Measurements from ENCODE around the gene LYPLAL1.
"Not testable (repeated sequence)": the region's sequence is repeated elsewhere in the genome, so short reads cannot be mapped to it uniquely, and the experiment has no call there.

Gene LYPLAL1

DNA sequence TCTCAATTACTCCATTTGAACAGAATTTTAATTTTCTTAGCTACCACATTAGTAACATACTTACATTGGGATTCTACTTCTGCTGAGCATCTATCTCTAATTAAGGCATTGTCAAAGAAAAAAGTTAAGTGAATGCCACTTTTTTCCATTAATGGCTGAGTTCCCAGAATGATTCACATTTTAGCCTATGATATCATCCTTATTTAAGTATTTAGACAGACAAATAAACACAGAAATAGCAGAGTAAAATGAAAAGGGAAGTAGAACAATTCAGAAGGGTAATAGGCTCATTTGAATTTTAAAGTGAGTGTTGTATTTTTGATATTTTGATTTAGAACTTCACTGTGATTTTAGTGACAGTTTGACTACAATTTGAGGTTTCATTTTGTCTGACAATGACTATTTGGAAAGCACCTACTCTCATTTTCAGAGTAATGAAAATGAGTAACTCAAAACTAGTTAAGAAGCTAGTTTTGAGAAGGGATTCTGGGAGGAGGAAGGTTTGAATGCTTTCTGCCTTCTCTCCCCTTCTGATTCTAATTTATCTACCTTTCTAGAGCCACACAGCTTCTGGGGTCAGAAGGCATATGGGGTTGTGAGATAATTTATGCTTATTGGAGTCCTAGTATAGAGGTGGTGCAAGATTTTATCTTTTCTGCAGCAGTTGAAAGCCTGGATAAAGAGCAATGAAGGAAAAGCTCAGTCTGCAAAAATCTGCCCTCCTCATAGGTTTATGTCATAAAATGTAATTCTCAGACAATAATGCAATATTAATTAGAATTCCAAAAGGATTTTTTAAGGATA is 15.5 kb downstream of the LYPLAL1 start:
- no peak overlapping the region for H3K27ac ChIP-seq
- TF ChIP-seq ZFX (IDR thresholded peaks at IDR 0.05; ENCODE audit: borderline replicate concordance): no peak

GRCh38 chr1:219189952-219190351 is 16.3 kb downstream of the LYPLAL1 start:
- no peak overlapping the region for H3K27ac ChIP-seq
- TF ChIP-seq CTCF (IDR thresholded peaks at IDR 0.05) (no peak), ZFX (IDR thresholded peaks at IDR 0.05; ENCODE audit: borderline replicate concordance) (no peak)

- no peak overlapping the region for H3K27ac ChIP-seq
- TF ChIP-seq CTCF (IDR thresholded peaks at IDR 0.05): no peak
- no peak for TF ChIP-seq ZFX (IDR thresholded peaks at IDR 0.05; ENCODE audit: borderline replicate concordance)
These were observed 16.9 kb downstream of the LYPLAL1 start for GRCh38 chr1:219190605-219191004.

GRCh38 chr1:219195833-219196232 is 22.2 kb downstream of the LYPLAL1 start:
- not testable (repeated sequence) for H3K27ac ChIP-seq

DNA sequence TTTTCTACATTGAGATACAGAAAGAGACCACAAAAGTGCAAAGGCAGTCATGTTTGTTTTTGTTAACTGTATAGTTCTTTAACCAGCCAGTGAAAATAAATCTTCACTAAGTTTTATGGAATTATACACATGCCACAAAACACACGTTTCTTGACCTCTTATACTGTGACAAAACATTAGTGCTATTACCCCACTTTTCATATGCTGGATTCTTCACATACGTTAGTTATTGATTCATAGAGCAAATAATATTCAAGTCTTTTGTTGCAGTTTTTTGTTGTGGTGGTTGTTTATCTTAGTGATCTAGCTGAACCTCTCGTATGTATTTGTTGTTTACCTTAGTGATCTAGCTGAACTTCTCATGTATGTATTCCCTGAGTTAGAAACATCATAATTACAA is 28.0 kb downstream of the LYPLAL1 start:
- TF ChIP-seq CTCF (IDR thresholded peaks at IDR 0.05) (no peak), ZFX (IDR thresholded peaks at IDR 0.05; ENCODE audit: borderline replicate concordance) (no peak)
- H3K27ac ChIP-seq: no peak overlapping the region

DNA sequence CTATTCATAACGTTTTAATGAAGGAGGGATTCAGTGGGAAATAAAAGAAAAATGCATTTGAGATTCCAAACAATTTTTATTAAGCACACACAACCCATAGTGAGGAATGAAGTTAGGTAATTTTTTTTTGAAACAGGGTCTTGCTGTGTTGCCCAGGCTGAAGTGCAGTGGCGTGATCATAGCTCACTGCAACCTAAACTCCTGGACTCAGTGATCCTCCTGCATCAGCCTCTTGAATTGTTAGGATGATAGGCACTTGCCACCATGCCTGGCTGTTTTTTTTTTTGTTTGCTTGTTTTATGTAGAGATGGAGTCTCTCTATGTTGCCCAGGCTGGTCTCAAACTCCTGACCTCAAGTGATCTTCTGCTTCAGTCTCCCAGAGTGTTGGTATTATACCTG is 28.9 kb downstream of the LYPLAL1 start:
- no peak overlapping the region for H3K27ac ChIP-seq
- TF ChIP-seq ZFX (IDR thresholded peaks at IDR 0.05; ENCODE audit: borderline replicate concordance): no peak
- no peak for TF ChIP-seq CTCF (IDR thresholded peaks at IDR 0.05)

DNA sequence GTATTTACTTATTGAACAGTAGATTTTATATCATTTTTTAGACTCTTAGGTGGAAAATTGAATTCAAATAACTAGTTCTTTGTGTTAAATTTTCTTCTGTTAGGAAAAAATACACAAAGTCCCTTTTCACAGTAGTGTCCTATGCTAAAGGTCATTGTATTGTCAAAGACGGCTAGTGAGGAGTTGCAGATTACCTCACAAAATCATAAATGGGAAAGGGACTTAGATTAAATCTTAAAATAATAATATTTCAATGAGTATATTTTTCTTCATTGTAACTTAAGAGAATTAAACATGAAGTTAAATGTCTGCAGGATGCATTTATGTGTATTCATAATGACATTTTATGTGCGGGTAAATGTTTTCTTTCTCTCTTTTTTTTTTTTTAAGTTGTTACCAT is 32.7 kb downstream of the LYPLAL1 start:
- TF ChIP-seq CTCF (IDR thresholded peaks at IDR 0.05) (no peak), ZFX (IDR thresholded peaks at IDR 0.05; ENCODE audit: borderline replicate concordance) (no peak)
- H3K27ac ChIP-seq: no peak overlapping the region

DNA sequence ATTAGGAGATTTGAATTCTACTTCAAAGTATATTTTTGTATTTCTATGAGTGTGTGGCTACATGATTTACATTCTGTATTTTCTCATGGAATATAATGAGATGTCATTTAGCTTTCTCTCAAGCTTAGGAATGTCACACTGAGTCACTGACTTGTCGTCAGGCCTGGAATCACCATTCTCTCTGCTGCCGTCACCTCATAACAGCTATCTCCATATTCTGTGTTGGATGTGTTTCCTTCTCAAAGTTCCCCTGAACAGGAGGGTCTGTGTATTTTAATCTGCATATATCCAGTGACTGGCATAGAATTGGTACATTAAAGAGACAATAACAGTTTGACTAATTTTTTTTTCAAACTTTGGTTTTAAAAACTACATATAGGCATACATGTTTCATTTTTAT is 35.9 kb downstream of the LYPLAL1 start:
- no peak overlapping the region for H3K27ac ChIP-seq

More for the DNA sequence above, 35.9 kb downstream of the LYPLAL1 start:
- TF ChIP-seq CTCF (IDR thresholded peaks at IDR 0.05) (no peak), ZFX (IDR thresholded peaks at IDR 0.05; ENCODE audit: borderline replicate concordance) (no peak)

Measured in 22Rv1 (cell line).